GM21737 (cell line): ENCODE data around the gene DHRS3.
"Not testable (repeated sequence)": the region's sequence is repeated elsewhere in the genome, so short reads cannot be mapped to it uniquely, and the experiment has no call there.

Source experiments
- ATAC-seq: cut with Tn5 transposase; IDR thresholded peaks from one replicate; pipeline ENCODE4 v1.9.1; 2021; ENCODE audit warnings: mild to moderate bottlenecking, moderate library complexity; ENCODE audit not compliant: unreplicated experiment

DHRS3 gene

GRCh38 chr1:12617901-12618660 lies at the start of gene DHRS3:
TSS of gene DHRS3 (minus strand) at chr1:12618210. CDS start at chr1:12617348, 862 bp downstream.
- ATAC-seq: no peak

DNA sequence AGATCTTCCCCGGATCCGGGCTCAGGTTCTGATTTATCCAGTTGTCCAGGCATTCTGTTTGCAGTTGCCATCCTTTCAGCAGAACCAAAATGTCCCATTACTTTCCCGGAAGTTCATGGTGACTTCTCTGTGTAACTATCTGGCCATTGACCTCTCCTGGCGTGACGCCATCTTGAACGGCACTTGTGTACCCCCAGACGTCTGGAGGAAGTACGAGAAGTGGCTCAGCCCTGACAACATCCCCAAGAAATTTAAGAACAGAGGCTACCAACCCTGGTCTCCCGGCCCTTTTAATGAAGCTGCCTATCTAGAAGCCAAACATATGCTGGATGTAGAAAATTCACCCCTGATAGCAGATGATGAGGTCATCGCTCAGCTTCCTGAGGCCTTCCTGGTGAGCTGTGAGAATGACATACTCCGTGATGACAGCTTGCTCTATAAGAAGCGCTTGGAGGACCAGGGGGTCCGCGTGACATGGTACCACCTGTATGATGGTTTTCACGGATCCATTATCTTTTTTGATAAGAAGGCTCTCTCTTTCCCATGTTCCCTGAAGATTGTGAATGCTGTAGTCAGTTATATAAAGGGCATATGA lies 48.2 kb upstream of the DHRS3 start:
- no peak for ATAC-seq

DNA sequence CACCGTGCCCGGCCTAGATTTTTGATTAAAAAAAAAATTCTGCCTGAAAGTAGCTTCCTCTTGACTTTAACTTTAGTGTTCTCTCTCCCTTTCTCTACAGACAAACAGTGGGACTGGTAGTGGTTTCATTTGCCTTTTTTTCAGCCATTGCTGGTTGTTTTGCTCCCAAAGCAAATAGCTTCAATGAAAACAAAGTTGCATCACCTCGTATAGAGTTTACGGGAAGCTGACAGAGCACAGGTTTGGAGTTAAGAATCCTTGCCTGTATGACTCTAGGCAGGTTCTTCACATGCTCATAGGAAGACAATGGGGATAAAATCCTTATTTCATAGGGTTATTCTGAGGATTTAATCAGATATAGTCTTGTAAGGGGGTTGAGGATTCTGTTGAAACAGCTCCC lies 47.5 kb upstream of the DHRS3 start:
- ATAC-seq: no peak

GRCh38 chr1:12662556-12662955 lies 44.5 kb upstream of the DHRS3 start:
- no peak for ATAC-seq

DNA sequence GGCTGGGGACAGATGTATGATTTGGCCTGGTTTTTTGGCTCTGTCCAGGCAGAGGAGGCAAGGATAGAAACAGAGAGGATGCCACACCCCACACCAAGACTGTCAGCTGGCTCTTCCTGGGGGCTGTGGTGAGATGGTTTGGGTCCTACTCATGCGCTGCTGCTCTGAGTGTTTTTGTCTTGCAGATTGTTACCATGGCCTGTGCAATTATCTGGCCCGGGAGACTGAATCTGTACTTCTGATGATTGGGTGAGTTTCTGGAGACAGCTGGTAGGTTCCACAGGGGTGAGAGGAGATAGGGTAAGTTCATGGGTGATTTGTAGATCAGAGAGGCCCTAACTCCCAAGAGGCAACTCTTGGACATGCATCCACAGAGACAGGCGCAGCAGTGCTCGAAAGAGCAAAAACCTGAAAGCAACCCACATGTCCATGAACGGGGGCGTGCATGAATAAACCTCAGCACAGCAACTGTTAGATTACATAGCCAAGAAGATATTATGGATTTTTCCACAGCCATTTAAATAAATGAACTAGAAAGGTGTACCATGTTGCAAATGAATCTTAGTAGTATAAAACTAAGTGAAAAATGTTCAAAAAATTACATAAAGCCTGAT lies 43.7 kb upstream of the DHRS3 start:
- no peak for ATAC-seq

DNA sequence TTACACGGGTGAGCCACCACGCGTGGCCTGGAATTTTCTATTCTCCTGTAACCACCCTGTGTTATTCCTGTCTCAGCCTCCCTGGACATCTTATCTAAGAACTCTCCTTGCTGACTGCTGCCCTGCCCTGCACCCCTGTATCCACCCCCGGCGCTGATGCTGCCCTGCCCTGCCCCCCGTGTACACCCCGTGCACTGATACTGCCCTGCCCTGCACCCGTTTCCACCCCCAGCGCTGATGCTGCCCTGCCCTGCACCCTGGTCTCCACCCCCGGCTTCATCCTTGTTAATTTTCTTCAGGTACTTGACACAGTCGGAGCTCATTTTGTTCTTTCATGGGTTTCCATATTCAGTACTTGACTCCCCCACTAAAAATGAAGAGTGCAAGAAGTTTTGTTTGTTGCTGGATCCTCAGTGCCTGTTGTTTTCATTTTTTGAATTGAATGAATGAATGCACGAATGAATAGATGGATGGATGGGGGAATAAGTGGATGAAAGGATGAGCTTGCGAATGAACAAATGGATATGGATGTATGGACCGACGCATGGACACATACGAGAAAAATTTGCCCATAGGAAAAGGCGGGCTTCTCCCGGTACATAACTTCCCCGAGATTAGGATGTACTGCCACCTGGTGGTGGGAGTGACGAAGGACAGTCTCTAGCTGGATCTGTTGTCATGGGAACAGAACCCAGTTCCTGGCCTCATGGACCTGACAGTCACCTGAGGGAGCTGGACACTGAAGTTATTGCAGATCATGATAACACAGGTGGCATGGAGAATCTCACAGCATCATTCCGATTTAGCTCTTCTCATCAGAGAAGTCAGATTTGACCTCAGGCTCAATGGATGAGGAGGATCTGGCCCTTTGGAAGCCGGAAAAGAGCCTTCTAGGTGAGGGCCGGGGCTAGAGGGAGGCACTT lies 40.8 kb upstream of the DHRS3 start:
- ATAC-seq: no peak

DNA sequence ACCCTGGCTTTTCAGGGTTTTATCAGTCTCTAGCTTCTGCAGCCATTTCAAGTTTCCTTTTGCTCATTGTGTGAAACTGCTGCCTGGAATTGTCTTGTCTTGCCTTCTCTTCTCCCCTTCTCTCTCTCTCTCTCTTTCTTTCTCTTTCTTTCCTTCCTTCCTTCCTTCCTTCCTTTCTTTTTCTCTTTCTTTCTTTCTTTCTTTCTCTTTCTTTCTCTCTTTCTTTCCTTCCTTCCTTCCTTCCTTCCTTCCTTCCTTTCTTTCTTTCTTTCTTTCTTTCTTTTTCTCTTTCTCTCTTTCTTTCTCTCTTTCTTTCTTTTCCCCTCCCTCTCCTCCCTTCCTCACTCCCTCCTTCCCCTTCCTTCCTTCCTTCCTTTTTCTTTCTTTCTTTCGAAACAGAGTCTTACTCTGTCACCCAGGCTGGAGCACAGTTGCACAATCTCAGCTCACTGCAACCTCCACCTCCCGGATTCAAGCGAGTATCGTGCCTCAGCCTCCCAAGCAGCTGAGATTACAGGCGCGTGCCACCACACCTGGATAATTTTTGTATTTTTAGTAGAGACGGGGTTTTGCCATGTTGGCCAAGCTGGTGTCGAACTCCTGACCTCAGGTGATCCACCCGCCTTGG lies 40.0 kb upstream of the DHRS3 start:
- ATAC-seq: not testable (repeated sequence)

DNA sequence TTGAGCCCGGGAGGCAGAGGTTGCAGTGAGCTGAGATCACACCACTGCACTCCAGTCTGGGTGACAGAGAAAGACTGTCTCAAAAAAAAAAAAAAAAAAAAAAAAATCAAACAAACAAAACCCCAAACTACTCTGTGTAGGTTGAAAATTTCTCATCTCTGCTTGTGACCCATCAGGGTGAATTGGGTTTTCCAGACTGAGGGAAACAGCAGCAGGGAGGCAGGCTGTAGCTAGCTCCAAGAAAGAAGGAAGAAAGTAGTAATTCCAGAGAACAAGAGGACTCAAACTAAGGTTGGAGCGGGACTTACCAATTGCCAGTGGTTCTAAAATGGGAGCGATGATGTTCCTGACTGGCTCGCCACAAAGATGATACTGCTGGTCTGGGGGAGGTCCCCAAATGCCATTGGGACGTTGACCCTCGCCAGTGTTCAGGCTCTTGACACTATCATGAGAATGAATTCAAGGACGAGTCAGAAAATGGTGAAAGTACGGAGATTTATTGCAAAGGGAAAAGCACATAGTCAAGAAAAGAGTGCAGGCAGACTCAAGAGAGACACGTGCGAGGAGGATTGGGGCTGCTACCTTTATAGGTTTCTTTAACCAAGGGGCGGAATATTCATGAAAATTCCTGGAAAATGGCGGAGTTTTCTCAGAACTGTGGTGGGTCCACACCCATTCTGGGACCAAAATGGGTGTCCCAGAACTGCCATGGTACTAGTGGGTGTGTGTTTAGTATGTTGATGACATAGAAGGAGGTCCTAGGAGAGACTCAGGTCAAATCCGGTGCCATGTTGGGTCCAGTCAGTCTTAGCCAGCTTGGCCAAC lies 39.3 kb upstream of the DHRS3 start:
- no peak for ATAC-seq

DNA sequence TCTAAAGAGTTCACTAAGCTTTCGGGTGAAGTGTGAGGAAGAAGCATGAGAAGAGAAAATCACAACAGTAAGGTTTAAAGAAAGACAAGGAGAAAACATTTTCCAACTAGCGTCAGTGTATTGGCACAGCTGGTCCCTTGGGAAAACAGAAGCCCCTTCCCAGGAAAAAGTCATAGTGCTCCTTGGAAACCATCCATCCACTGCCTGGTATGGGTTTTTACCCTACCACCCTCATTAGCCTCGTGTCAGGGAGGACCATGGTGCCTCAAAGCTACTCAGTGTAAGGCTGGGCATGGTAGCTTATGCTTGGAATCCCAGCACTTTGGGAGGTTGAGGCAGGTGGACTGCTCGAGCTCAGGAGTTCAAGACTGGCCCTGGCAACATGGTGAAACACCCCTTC lies 38.6 kb upstream of the DHRS3 start:
- ATAC-seq: no peak

DNA sequence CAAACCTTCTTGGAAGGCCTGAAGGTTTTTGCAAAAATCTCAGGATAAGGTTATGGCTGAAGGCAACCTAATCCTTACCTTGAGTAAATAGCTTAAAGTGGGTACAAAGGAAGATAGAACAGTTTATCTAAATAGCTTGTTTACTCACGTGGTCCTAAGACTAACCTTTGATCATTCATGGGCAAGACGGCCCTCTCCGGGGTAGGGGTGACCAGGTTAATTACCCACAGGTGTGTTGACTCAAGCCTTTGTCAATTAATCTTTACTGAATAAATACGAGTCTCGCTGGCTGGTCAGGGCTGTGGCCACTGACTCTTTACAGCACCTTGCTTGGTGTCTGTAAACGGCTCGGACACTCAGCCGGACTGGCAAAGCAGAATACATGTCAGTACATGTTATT lies 36.6 kb upstream of the DHRS3 start:
- no peak for ATAC-seq

- no peak for ATAC-seq
Measured at GRCh38 chr1:12654004-12654567, 36.1 kb upstream of the DHRS3 start.

GRCh38 chr1:12649971-12650421 lies 32.0 kb upstream of the DHRS3 start:
- no peak for ATAC-seq

- ATAC-seq: no peak
Measured at GRCh38 chr1:12648741-12649140, 30.7 kb upstream of the DHRS3 start.

GRCh38 chr1:12645401-12645800 lies 27.4 kb upstream of the DHRS3 start:
- not testable (repeated sequence) for ATAC-seq

DNA sequence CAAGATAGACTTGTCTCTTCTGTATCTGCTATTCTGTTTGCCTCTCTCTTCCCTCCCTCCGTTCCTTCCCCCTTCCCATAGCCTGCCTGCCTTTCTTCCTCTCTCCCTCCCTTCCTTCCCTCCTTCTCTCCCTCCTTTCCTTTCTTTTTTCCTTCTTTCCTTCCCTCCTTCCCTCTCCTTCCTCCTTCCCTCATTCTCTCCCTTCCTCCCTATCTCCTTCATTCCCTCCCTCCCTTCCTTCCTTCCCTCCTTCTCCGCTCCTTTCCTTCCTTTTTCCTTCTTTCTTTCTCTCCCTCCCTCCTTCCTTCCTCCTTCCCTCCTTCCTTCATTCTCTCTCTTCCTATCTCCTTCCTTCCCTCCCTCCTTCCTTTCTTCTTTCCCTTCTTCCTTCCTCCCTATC lies 26.8 kb upstream of the DHRS3 start:
- no peak for ATAC-seq

GRCh38 chr1:12644237-12644636 lies 26.2 kb upstream of the DHRS3 start:
- ATAC-seq: no peak

DNA sequence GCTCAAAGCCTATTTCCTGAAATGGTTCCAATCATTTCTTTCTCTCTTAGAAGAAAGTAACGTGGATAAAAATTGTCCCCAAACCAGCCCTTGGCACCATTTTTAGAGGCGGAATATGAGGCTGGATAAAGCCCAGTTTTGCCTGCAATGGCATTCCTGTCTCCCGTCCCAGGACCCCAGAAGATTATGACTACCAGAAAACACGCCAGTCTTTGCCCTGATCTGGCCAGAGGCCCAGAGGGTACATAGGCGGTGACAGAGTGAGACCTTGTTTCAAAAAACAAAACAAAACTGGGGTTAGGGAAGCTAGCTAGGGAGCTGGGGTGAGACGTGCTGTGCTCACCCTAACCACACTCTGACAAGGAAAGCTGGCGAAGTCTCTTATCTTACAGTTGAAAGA lies 25.8 kb upstream of the DHRS3 start, which contains the start of gene AADACL4:
Gene AADACL4, plus strand, starts transcription at position 301 of the 400 bp plus-strand sequence. CDS start 462 bp downstream, outside the sequence.
- ATAC-seq: no peak

- no peak for ATAC-seq
Measured at GRCh38 chr1:12643079-12643478, 25.1 kb upstream of the DHRS3 start.

DNA sequence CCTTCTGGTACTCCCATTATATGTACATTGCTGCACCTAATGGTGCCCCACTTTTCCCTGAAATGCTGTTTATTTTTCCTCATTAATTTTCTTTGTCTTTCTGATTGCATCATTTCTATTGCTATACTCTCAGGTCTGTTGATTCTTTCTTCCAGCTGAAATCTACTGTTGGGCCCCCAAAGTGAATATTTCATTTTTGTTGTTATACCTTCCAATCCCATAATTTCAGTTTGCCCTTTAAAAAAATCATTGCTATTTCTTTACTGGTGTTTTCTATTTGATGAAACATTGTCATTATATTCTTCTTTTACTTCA lies 22.9 kb upstream of the DHRS3 start:
- no peak for ATAC-seq
